GM19463 (cell line): Measurements from ENCODE around the gene SLC39A2.
"Not testable (repeated sequence)": the region's sequence is repeated elsewhere in the genome, so short reads cannot be mapped to it uniquely, and the experiment has no call there.

ENCODE experiments used
- ATAC-seq: cut with Tn5 transposase; IDR thresholded peaks from one replicate; pipeline ENCODE4 v1.9.1; 2021; ENCODE audit warnings: mild to moderate bottlenecking, moderate library complexity; ENCODE audit not compliant: unreplicated experiment

SLC39A2 gene, protein sequence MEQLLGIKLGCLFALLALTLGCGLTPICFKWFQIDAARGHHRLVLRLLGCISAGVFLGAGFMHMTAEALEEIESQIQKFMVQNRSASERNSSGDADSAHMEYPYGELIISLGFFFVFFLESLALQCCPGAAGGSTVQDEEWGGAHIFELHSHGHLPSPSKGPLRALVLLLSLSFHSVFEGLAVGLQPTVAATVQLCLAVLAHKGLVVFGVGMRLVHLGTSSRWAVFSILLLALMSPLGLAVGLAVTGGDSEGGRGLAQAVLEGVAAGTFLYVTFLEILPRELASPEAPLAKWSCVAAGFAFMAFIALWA

DNA sequence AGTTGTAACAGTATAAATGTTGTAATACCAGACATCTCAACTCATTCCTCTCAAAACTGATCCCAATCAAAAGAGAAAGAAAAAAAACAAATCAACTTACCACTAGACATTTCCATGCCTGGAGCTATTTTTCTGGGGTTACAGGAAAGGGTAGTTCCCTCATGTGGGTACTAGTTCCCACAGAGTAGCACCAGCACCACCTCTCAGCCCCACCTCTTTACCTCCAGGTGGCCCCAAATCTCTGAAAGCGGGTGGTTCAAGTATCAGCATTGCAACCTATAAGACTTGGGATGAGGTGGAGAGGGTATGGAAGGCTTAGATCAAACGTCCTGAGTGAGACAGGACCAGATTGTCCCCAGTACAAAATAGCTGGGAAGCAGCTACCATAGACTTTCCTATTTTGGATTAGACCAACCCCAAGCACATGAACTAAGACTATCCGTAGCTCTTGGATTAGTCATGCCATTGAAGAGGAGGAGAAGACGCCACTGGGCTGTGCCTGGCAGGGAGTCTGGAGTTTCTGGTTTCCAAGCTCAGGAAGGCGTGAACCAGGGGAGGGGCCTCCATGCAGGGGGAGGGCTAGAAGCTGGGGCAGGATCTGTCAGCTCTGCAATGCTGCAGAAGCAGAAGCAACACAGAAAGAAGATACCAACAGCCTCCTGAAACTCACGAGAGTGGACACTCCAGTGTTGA lies at the start of gene SLC39A2:
Gene SLC39A2, plus strand, starts transcription at position 620 of the 693 bp plus-strand sequence. CDS start 154 bp downstream, outside the sequence.
- no peak for ATAC-seq

DNA sequence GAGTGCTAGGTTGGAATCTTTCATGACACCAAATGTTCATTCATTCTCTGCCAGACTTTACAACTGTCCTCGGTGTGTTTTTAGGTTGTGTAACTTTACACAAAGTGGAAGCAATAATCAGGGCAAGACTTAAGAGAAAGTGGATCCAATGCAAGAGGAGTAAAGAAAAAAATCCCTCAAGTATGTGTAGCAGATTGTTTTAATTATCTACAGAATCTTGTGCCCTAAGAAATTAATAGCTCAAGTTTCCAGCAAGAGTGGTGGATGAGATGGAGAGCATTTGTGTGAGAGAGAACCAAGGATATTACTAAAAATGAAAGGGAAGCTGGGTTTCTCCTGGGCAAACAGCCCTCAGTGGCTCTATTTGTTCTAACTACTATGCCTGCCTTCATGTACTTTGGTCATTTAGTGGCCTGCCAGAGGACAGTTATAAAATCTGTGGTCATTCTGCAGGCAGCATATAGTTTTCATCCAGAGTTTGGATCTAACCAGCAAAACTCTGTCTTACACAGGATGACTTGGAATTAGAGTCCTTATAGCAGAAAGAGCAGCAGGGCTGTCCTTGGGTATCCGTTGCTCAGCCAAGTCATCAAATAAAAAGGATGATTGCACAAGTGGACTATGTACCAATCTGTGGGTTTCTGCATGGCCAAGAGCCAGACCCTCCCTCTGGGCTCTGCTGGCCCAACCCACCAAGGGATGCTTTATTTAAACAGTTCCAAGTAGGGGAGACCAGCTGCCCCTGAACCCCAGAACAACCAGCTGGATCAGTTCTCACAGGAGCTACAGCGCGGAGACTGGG lies 44.2 kb upstream of the SLC39A2 start, which contains the start of gene RNASE2:
Gene RNASE2, plus strand, starts transcription at position 752 of the 802 bp plus-strand sequence. CDS start 285 bp downstream, outside the sequence.
- not testable (repeated sequence) for ATAC-seq

DNA sequence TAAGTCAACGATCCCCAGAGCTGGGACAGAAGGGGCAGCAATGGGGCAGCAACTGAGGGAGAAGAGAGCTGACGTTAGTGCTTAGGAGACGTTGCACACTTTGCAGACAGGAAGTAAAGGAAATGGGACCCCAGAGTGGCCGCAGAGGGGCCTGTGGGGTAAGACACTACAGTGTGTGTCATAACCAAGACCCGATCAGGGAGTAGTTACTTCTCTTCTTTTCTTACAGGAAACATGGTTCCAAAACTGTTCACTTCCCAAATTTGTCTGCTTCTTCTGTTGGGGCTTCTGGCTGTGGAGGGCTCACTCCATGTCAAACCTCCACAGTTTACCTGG lies 43.6 kb upstream of the SLC39A2 start:
- not testable (repeated sequence) for ATAC-seq

DNA sequence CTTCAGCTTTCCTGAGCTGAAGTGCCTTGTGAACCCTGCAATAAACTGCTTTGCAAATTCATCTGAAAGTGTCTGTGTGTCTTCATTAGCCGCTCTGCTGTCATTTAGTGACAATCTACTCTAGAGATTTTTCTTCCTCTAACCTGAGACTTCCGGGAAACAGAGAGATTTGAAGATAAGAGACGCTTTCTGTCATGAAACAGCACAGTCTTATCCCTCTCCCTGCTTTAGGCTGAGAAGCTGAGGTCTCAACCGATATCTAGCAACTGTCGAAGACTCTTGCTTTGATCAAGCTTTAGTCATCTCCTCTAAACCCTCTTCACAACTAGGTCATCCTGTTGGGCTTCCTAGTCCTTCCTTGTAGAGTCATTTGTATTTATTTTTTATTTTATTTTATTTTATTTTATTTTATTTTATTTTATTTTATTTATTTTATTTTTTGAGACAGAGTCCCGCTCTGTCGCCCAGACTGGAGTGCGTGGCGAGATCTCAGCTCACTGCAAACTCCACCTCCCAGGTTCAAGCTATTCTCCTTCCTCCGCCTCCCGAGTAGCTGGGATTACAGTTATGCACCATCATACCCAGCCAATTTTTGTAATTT lies 42.6 kb upstream of the SLC39A2 start:
- no peak for ATAC-seq

DNA sequence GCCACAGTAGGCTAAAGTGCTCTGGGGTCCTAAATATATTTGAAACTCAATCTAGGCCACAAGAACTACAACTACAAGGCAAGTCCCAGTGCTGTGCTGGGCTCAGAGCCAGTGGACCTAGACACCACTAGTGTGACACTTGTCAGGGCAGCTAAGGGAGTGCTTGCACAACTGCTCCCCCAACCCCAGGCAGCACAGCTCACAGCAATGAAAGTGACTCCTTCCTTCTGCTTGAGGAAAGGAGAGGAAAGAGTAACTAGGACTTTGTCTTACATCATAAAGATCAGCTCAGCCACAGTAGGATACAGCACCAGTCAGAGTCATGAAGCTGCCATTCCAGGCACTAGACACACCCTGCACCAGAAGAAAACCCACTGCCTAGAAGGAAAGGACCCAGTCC lies 40.1 kb upstream of the SLC39A2 start:
- not testable (repeated sequence) for ATAC-seq

DNA sequence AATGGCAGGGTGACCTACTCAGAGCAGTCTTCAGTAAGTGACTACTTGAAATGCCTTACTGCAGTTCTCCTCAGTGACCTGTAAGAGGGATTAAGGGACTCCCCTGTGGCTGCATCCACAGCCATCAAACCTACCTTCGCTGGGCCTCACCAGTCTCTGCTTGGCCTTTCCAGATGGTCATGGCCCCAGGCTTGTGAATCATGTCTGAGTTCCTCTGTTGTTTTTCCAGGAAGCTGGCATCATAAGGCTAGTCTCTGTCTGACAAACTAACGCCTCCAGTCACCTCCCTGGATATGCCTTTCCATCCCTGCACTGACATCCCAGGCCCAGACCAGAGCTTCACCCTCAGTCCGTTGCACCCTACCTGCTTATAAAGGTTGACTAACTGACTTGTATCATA lies 29.8 kb upstream of the SLC39A2 start:
- ATAC-seq = no peak

DNA sequence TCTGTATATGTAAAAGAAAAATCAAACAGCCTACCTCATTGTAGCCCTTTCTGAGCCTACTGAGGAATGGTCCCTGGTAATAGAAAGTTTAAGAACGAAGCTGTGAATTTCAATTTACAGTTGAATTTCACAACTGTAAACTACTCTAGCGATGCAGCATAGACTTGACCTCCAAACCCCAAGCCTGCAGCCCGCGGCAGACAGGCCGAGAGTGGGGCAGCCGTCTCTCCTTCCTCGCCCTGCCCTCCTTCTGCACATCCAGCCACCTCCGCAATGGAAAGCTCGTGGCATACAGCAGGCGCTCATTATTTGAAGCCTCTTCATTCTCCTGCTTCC lies 28.5 kb upstream of the SLC39A2 start:
- ATAC-seq = peak; percentile 16

DNA sequence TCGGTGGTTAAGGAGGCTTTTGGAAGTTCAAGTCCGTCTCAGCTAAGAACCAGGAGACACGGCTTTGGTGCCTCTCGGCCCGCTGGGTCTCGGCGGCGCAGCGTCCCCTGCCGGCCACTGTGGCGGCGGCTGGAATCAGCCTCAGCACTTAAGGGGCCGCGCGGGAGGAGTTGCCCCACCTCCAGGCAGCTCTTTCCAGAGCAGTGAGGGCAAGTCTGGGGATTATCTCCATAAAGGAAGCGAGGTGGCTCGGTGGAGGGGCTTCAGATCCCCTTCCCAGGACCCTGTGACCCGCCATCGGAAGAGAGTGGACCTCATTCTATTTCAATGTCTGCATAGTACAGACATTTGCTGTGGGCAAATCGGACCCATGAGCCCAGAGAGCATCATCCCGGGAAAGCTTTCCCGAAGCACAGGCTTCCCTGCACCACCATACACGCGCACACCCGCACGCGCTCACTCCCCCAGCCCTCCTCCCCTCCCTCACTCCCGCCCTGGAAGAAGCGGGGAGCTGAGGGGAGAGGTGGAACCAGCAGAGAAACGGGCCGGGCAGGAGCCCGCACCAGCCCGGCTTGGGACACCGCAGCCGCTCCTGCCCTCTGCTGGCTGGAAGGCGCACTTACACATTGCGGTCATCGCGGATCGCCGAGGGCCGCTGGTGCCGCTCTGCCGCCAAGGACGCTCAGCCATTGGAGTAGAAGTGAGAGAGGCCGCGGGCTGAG lies 27.9 kb upstream of the SLC39A2 start:
- ATAC-seq = peak; percentile 92

DNA sequence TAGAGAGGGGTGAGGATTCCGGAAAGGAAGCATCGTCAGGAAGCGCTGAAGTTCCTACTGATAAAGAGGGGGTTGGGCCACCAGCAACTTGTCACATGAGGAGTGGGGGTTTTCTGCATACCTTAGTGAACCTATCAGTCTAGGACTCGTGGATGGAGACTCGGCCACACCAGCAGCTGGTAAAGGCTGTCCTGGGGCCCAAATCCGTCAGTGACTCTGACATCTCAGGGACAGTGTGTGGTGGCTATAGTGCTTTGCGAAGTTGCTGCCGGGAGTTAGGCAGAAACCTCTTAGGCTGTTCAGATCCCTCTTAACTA lies 27.4 kb upstream of the SLC39A2 start:
- ATAC-seq = peak; percentile 17

DNA sequence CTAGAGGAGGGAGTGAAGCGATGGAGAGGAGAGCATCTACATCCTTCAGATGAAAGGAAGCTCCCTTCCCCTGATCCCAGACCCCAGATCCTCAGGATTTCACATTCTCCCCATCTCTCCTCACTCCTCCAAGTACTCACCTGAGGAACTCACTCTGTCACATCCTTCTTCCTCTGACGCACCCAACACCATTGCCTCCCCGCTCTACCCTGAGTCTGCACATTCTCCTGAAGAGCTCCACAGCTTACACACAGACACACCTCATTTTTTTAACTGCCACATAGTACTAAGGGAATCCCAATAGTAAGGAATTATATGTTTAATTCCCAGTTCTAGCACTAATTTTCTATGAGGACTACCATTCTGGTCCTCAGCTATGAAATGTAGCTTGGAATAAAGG lies 25.6 kb upstream of the SLC39A2 start:
- no peak for ATAC-seq

DNA sequence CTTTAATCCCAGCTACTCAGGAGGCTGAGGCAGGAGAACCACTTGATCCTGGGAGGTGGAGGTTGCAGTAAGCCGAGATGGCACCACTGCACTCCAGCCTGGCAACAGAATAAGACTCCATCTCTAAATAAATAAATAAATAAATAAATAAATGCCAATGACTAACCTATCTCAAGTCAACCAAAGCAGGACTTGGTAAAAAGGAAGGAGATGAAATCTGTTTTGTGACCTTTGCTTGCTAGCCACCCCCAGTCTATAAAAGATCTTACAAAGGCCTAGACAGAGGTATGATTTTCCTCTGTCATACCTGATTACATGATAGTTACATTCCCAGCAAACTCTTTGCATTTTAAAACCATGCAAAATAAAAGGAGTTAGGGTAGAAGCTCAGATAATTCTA lies 22.8 kb upstream of the SLC39A2 start:
- no peak for ATAC-seq

DNA sequence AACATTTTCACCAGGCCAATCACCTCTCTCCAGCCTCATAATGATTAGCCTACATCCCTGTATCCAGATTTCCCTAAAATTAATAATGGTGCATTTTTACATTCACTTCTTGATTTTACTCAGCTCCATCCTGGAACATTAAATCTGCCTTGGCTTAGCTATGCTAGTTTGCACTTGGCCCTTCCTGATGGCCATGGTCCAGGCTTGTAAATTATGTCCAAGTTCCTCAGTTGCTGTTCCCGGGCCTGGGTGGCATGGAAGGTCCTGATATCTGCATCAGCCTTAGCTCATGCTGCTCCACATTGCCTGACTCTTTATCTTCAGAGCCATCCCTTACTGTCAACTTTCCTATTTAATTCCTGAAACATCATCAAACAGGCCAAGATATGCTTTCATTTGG lies 20.4 kb upstream of the SLC39A2 start:
- no peak for ATAC-seq

DNA sequence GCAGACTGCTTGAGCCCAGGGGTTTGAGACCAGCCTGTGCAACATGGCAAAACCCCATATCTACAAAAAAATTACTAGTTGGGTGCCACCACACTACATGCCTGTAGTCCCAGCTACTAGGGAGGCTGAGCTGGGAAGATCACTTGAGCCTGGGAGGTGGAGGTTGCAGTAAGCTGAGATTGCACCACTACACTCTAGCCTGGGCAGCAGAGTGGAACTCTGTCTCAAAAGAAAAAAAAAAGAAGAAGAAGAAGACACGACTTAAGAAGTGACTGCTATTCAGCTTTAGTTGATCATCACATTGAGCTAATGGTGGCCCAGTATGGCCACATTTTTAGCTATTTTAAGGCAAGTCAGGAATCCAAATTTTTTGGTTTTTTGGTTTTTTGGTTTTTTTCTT lies 18.2 kb upstream of the SLC39A2 start:
- ATAC-seq = no peak

DNA sequence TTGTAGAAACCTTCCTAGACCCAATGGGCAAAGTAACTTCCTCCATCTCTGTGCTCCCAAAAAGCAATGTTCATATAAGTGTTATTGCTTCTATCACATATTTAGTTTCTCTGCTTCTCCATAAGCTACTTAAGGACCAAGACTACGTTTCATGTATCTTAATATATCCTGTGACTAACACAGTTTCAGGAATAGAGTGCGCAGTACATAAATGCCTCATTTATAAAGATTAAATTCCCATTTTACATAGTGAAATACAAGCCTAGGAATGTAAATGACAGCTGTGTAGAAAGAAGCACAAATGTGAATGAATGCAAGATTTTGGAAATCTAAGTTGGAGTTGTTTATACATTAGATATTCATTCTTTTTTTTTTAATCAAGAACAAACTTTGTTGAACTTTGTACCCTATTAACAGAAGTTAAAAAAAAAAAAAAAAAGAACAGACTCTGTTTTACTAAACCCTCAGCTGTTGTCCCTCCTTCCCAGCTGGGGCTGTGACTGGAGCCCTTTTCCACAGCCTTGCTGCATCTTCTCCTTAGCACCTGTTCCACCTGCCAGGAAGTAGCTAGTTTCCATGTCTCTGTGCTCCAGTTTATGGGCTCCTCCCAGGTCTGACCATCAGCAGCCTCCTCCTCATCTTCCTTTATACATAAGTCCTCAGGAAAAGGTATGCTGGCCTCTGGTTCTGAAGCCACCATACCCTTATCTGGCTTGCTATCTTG lies 16.3 kb upstream of the SLC39A2 start:
- ATAC-seq = no peak

DNA sequence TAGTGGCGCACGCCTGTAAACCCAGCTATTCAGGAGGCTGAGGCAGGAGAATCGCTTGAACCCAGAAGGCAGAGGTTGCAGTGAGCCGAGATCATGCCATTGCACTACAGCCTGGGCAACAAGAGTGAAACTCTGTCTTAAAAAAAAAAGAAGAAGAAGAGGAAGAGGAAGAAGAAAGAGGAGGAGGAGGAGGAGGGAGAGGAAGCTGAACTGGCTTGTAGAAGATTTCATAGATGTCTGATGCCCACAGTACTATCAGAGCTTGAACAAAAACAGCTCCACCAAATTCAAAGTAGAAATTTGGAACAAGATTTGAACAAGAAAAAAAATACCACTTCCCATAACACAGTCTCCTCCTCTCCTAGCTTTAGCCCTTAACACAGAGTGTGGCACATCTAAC lies 13.4 kb upstream of the SLC39A2 start:
- not testable (repeated sequence) for ATAC-seq

DNA sequence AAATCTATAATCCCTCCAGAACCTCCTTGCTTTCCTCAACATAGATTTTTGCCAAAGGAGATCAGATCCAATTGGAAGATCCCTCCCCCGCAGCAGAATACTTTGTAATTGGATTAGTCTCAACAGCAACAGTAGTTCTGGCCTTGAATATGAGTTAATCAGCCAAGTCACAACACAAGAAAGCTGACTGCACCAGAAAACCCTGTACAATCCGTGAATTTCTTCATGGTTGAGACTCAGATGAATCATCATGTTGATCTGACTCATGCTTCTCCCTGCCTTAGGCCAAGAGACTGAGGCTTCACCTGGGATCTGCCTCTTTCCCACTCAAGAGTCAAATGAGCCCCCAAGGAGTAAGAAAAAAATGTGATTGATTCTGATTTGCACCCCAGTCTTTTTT lies 12.3 kb upstream of the SLC39A2 start:
- ATAC-seq = no peak

DNA sequence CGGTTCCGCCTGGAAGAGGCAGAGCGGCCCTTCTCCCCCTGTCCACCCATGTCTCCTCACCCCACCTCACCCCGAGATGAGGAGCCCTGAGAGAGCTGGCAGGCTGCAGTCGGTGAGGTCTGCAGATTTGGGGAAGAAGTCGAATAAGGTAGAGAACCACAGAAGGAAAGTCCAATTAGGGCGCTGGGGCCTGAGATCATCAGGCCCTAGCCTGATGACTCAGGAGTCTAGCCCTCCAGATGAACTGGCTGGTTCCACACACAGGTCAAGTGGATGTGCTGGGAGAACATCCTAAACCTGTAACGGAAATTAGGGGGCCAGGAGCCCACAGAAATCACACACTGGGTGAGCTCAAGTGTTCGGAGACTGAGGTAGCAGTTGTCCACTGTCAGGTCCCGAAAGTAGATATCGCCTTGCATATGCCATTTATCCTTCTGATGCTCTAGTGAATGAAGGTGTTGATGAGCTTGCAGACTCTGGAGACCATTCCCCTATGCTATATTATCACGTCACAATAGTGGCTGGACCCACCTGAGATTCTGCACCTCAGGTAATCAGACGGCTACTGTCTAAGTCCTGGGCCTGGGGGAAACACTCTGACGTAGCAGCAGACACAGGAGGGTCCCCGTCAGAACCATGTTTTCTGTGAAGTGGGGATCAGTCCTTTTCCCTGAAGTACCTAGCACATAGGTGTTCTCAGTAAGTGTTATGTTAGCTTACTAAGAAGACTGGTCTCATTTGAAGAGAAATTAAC lies 10.2 kb upstream of the SLC39A2 start:
- ATAC-seq = no peak

DNA sequence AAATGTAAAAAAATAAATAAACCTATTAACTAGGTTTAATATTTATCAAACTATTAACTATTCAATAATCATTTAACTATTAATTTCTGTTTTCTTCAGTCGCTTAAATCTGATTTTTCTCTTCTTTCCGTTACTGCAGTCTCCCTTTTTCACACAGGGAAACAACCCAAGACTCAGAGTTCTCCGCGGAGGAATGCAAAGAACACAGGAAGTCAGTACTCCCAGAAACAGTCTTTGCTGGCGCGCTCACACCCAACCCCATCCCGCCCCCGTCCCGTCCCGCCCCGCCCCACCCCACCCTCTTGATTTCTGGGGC lies 9.7 kb upstream of the SLC39A2 start:
- no peak for ATAC-seq

DNA sequence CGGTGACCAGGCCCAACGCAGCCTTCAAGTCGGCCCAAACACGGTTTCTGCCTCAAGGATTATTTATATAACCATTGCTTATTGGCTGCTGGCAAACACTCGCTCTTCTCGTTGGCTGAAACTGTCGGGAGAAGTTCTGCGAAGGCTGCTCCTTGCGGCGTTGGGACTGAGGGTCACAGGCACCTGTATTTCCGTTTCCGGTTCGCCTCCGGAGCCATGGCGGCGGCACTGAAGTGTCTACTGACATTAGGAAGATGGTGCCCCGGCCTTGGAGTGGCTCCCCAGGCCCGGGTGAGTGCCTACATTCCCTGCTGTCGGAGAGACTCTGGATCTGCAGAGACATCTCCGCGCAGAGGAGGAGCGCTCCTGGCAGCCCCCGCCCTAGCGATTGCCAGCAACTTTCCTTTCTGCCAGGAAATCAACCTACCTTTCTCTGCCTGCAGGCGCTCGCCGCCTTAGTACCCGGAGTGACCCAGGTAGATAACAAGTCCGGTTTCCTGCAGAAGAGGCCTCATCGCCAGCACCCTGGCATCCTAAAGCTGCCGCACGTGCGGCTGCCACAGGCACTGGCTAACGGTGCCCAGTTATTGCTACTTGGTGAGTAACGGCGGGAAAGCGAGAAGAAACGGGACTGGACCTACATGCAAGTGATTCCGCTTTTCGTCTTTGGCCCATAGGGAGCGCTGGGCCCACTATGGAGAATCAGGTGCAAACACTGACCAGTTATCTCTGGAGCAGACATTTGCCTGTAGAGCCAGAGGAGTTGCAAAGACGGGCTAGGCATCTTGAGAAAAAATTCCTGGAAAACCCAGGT lies 9.1 kb upstream of the SLC39A2 start, which contains the start of gene METTL17:
Gene METTL17, plus strand, starts transcription at position 194 of the 814 bp plus-strand sequence. Its CDS starts 23 bp downstream, at position 217.
- peak; percentile 96 for ATAC-seq
